ENCODE measurements around the gene COQ8B.

COQ8B gene

DNA sequence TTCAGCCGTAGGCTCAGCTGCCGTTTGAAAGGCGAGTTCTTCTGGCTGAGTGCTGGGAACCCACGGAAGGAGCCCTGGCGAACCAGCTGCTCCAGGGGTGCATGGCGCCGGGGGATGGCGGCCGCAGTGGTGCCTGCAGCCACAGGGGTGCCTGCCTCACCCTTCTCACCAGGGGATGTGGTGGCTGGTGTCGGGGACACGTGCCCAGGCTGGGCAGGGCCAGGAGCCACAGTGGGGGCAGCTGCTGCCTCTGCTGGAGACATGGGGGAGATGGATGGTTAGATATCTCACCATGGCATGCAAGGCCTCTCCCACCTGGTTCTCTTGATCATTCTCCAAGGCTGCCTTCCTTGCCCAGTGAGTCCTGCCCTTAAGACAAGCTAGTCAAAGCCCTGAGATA is 43.3 kb downstream of the COQ8B start:
- no peak overlapping the region for H3K4me3 ChIP-seq (ENCODE audit: low read depth, low read length)
- TF ChIP-seq CTCF (IDR thresholded peaks at IDR 0.05; ENCODE audit: low read depth, low read length) = no peak

GRCh38 chr19:40672573-40673299 is 44.0 kb downstream of the COQ8B start:
- no peak for TF ChIP-seq CTCF (IDR thresholded peaks at IDR 0.05; ENCODE audit: low read depth, low read length)
- no peak overlapping the region for H3K4me3 ChIP-seq (ENCODE audit: low read depth, low read length)

DNA sequence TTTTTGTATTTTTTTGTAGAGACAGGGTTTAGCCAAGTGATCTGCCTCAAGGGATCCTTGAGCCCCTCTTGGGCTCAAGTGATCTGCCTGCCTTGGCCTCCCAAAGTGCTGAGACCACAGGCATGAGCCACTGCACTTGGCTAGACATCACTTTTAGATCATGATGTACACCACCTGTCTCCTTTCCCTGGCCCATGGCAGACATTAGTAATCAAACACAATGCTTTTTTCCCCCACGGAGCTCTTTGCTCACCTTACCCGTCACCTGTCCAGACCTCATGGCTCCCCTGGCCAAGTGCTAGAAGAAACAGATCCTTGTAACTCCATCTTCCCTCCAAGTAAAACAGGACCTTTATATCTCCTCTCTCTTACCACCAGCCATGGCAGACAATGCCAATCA is 44.6 kb downstream of the COQ8B start:
- H3K4me3 ChIP-seq (ENCODE audit: low read depth, low read length) = no peak overlapping the region
- TF ChIP-seq CTCF (IDR thresholded peaks at IDR 0.05; ENCODE audit: low read depth, low read length) = no peak

- H3K4me3 ChIP-seq (ENCODE audit: low read depth, low read length) = no peak overlapping the region
- no peak for TF ChIP-seq CTCF (IDR thresholded peaks at IDR 0.05; ENCODE audit: low read depth, low read length)
Observed at GRCh38 chr19:40671404-40671803, 45.3 kb downstream of the COQ8B start.

DNA sequence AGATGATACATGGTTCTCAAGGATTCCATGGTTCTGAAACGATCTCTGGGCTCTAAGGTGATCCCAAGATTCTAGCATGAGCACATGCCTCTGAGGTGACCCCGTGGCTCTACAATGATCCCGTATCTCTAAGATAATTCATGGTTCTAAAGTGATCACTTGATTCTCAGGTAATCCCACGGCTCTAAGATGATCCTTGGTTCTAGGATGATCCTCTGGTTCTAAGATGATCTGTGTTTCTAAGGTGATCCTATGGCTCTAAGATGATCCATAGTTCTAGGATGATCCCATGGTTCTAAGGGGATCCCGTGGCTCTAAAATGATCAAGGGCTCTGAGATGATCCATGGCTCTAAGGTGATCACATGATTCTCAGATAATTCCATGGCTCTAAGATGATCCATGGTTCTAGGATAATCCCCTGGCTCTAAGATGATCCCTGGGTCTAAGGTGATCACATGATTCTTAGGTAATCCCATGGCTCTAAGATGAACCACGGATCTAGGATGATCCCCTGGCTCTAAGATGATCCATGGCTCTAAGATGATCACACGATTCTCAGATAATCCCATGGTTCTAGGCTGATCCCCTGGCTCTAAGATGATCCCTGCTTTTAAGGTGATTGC is 47.6 kb downstream of the COQ8B start:
- TF ChIP-seq CTCF (IDR thresholded peaks at IDR 0.05; ENCODE audit: low read depth, low read length) = no peak
- H3K4me3 ChIP-seq (ENCODE audit: low read depth, low read length) = no peak overlapping the region

- TF ChIP-seq CTCF (IDR thresholded peaks at IDR 0.05; ENCODE audit: low read depth, low read length) = no peak
- H3K4me3 ChIP-seq (ENCODE audit: low read depth, low read length) = no peak overlapping the region
Observed at GRCh38 chr19:40667602-40668001, 49.1 kb downstream of the COQ8B start.

- no peak overlapping the region for H3K4me3 ChIP-seq (ENCODE audit: low read depth, low read length)
Observed at GRCh38 chr19:40666803-40667438, 49.8 kb downstream of the COQ8B start.

More at GRCh38 chr19:40666803-40667438, 49.8 kb downstream of the COQ8B start:
- no peak for TF ChIP-seq CTCF (IDR thresholded peaks at IDR 0.05; ENCODE audit: low read depth, low read length)
